Neutrophil (primary cell): ENCODE data around the gene RFTN1.

Experiments
- H3K27ac ChIP-seq: fragments of 200-600 bp; sonication (generic); 2 replicates; pipeline ENCODE4 v1.5.1; 2016; ENCODE audit warnings: mild to moderate bottlenecking, moderate library complexity
- H3K27me3 ChIP-seq: fragments of 200-600 bp; sonication (generic); 2 replicates; pipeline ENCODE4 v1.6.0; 2016; ENCODE audit warnings: mild to moderate bottlenecking
- H3K36me3 ChIP-seq: fragments of 200-600 bp; sonication (generic); 2 replicates; pipeline ENCODE4 v1.5.1; 2017
- H3K4me1 ChIP-seq, 2 experiments: fragments of 200-600 bp in 1 of 2; sonication (generic) in 1 of 2; 1 replicate in 1 of 2; 2 replicates in 1 of 2; pipeline versions ENCODE4 v1.5.1 to v1.6.1; 2013 to 2016; ENCODE audit warnings: low read depth in 1 of 2, low read length in 1 of 2, mild to moderate bottlenecking in 1 of 2, moderate library complexity in 1 of 2; ENCODE audit not compliant: control insufficient read depth in 1 of 2, insufficient read depth in 1 of 2
- H3K4me3 ChIP-seq, 2 experiments: fragments of 200-600 bp in 1 of 2; sonication (generic) in 1 of 2; 1 replicate in 1 of 2; 2 replicates in 1 of 2; pipeline ENCODE4 v1.5.1; 2013 to 2016; ENCODE audit warnings: low read depth in 1 of 2, low read length in 1 of 2, mild to moderate bottlenecking in 1 of 2, moderate library complexity in 1 of 2
- H3K9me3 ChIP-seq: fragments of 200-600 bp; sonication (generic); 2 replicates; pipeline ENCODE4 v1.5.1; 2016
- TF ChIP-seq, protein P1 (sequence below): fragments of 200-600 bp; sonication (generic); IDR thresholded peaks from 2 replicates; pipeline ENCODE4 v1.5.1; 2016; ENCODE audit warnings: antibody characterized with exemption

Gene RFTN1

DNA sequence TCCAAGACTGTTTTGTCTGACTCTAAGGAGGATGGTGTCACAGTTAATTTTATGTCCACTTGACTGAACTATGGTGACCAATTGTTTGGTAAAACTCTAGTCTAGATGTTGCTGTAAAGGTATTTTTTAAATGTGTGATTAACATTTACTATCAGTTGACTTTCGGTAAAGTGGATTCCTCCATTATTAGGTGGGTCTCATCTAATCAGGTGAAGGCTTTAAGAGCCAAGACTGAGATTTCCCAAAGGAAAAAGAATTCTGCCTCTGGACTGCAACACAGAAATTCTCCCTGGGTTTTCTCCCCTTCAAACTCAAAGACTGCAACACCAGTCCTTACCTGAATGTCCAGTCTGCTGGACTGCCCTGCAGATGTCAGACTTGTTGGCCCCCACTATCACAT is 129.6 kb downstream of the RFTN1 start:
- H3K4me1 ChIP-seq = no peaks in the 10 kb centered on the region
- H3K27me3 ChIP-seq = no peaks in the 10 kb centered on the region
- TF ChIP-seq, protein P1, sequence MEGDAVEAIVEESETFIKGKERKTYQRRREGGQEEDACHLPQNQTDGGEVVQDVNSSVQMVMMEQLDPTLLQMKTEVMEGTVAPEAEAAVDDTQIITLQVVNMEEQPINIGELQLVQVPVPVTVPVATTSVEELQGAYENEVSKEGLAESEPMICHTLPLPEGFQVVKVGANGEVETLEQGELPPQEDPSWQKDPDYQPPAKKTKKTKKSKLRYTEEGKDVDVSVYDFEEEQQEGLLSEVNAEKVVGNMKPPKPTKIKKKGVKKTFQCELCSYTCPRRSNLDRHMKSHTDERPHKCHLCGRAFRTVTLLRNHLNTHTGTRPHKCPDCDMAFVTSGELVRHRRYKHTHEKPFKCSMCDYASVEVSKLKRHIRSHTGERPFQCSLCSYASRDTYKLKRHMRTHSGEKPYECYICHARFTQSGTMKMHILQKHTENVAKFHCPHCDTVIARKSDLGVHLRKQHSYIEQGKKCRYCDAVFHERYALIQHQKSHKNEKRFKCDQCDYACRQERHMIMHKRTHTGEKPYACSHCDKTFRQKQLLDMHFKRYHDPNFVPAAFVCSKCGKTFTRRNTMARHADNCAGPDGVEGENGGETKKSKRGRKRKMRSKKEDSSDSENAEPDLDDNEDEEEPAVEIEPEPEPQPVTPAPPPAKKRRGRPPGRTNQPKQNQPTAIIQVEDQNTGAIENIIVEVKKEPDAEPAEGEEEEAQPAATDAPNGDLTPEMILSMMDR = no peak
- no peak overlapping the region for H3K27ac ChIP-seq
- no peaks in the 10 kb centered on the region for H3K9me3 ChIP-seq
- H3K36me3 ChIP-seq = no peaks in the 10 kb centered on the region
- H3K4me3 ChIP-seq = no peak overlapping the region

DNA sequence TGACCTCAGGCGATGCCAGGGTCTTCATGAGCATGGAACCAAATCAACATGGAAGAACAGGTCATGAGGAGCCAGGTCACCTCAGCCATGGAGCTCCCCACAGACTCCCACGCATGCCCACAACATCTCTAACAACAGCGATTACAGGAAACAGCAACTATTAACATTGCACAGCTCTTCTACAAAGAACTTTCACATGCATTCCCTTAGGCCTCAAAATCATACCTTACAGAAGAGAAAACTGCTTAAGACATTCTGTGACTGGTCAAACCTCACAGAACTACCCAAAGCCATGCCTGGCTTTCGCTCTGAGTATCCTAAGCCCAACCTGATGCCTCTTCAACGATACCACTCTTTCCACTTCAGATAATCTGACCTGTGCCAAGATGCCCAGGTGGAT is 130.7 kb downstream of the RFTN1 start:
- Histone ChIP-seq H3K9me3 (no peaks in the 10 kb centered on the region), H3K27me3 (no peaks in the 10 kb centered on the region), H3K36me3 (no peaks in the 10 kb centered on the region), H3K4me1 (no peaks in the 10 kb centered on the region), H3K27ac (no peak overlapping the region), H3K4me3 (no peak overlapping the region)
- TF ChIP-seq, protein P1 = no peak

DNA sequence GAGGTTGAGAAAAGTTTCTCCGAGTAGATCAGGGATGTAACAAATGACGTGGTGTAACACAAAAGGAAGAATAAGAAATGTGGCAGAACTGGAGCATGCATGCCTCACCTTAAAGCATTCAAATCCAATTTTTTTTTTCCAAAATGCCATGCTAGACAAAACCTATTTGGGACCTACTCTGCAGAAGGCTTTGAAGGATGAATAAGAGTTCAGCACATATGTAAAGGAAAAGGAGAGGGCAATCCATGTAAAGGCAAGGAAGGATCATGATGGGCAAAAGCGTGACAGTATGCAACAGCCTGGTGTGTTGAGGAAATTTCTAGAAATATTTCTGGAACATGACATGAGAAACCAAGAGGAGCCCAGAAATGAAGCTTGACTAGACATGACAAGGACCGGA is 132.1 kb downstream of the RFTN1 start:
- Histone ChIP-seq H3K4me1 (no peaks in the 10 kb centered on the region), H3K27ac (no peak overlapping the region), H3K4me3 (no peak overlapping the region), H3K9me3 (no peaks in the 10 kb centered on the region), H3K27me3 (no peaks in the 10 kb centered on the region), H3K36me3 (no peaks in the 10 kb centered on the region)
- TF ChIP-seq, protein P1 = no peak

DNA sequence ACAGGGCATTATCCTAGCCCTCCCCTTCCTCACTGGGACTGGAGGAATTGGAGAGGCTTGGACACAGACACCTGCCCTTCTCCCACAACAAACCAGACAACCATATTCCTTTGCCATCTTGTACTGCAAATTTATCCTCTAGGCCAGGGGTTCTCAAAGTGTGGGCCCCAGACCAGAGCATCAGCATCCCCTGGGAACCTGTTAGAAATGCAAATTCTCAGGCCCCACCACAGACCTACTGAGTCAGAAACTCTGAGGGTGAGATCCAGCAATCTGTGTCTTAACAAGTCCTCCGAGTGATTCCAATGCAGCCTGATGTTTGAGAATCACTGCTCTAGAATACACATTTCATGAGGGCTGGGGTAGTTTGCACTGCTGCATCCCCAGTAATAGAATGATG is 133.1 kb downstream of the RFTN1 start:
- no peaks in the 10 kb centered on the region for H3K4me1 ChIP-seq
- no peak overlapping the region for H3K4me3 ChIP-seq
- no peaks in the 10 kb centered on the region for H3K9me3 ChIP-seq
- H3K36me3 ChIP-seq = no peaks in the 10 kb centered on the region
- no peaks in the 10 kb centered on the region for H3K27me3 ChIP-seq
- no peak overlapping the region for H3K27ac ChIP-seq
- TF ChIP-seq, protein P1 = no peak

DNA sequence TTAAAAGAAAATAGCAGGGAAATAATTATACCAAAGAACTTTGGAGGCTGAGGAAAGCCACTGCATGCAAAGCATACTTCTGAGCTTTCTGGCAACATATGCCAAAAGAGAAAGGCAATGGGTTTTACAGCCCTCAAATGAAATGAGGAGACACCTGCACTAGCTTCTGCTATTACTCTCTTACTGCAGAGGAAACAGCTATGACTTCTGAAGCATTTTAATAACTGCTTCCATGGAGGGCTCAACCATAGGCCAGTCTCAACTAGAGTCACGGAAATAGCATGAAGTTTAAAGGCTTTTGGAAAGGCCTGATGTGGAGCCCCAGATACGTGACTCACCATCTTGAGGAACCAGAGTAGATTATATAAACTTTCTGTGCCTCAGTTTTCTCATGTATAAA is 133.7 kb downstream of the RFTN1 start:
- no peaks in the 10 kb centered on the region for H3K4me1 ChIP-seq
- H3K36me3 ChIP-seq = no peaks in the 10 kb centered on the region
- no peak overlapping the region for H3K4me3 ChIP-seq
- no peak overlapping the region for H3K27ac ChIP-seq
- TF ChIP-seq, protein P1 = no peak
- H3K27me3 ChIP-seq = no peaks in the 10 kb centered on the region
- H3K9me3 ChIP-seq = no peaks in the 10 kb centered on the region

DNA sequence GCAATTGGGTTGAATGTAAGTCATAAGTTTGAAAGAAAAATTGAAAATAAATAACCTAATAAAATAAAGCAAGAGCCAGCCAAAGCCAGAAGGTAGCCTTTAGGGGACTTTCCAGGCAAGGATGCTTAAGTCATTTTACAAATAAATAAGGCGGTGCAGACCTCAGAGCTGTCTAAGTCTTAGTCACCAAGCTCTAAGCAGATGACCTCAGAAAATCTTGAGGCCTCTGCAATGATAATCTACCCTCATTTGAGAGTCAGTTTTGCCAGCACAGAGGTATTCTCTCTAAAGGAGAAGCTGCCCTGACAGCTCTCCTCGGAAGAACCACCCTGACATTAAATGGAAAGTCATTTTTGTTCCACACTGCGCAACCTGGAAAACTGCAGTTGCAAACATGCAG is 134.6 kb downstream of the RFTN1 start:
- Histone ChIP-seq H3K36me3 (no peaks in the 10 kb centered on the region), H3K27ac (no peak overlapping the region), H3K4me1 (no peaks in the 10 kb centered on the region), H3K4me3 (no peak overlapping the region), H3K27me3 (no peaks in the 10 kb centered on the region), H3K9me3 (no peaks in the 10 kb centered on the region)
- TF ChIP-seq, protein P1 = no peak
